Stimulated activated naive CD4-positive, alpha-beta T cell treated with Interleukin-2 at 50 U/mL for 16 hours (primary cell): Measurements from ENCODE around the gene FNDC7.
"Not testable (repeated sequence)": the region's sequence is repeated elsewhere in the genome, so short reads cannot be mapped to it uniquely, and the experiment has no call there.

Experiments
- DNase-seq: peaks from one replicate; lab custom pipeline; 2025; lab: John Stamatoyannopoulos, UW

Gene FNDC7

GRCh38 chr1:108712606-108713150 lies at the start of gene FNDC7:
FNDC7 (plus strand) TSS chr1:108712908; CDS start chr1:108712934, 26 bp downstream.
- DNase-seq: no peak

- no peak for DNase-seq
Observed at GRCh38 chr1:108663074-108663473, 49.6 kb upstream of the FNDC7 start.

- DNase-seq: no peak
Observed at GRCh38 chr1:108664481-108664880, 48.2 kb upstream of the FNDC7 start.

- no peak for DNase-seq
Observed at GRCh38 chr1:108665067-108665466, 47.6 kb upstream of the FNDC7 start.

- DNase-seq: no peak
Observed at GRCh38 chr1:108665771-108666170, 46.9 kb upstream of the FNDC7 start.

- not testable (repeated sequence) for DNase-seq
Observed at GRCh38 chr1:108667422-108667821, 45.3 kb upstream of the FNDC7 start.

GRCh38 chr1:108668777-108669176 lies 43.9 kb upstream of the FNDC7 start:
- DNase-seq: no peak

GRCh38 chr1:108669679-108670078 lies 43.0 kb upstream of the FNDC7 start:
- no peak for DNase-seq

- DNase-seq: no peak
Observed at GRCh38 chr1:108670131-108670773, 42.5 kb upstream of the FNDC7 start.

GRCh38 chr1:108671143-108671542 lies 41.6 kb upstream of the FNDC7 start:
- no peak for DNase-seq

GRCh38 chr1:108678706-108679105 lies 34.0 kb upstream of the FNDC7 start:
- DNase-seq: no peak

- DNase-seq: no peak
Observed at GRCh38 chr1:108679586-108680213, 33.0 kb upstream of the FNDC7 start.

GRCh38 chr1:108681701-108682100 lies 31.0 kb upstream of the FNDC7 start:
- not testable (repeated sequence) for DNase-seq

GRCh38 chr1:108685529-108685928 lies 27.2 kb upstream of the FNDC7 start:
- DNase-seq: no peak

- DNase-seq: no peak
Observed at GRCh38 chr1:108686614-108687313, 25.9 kb upstream of the FNDC7 start.

- DNase-seq: no peak
Observed at GRCh38 chr1:108691128-108691941, 21.4 kb upstream of the FNDC7 start.

- peak; percentile 93 for DNase-seq
Observed at GRCh38 chr1:108691942-108692723, 20.6 kb upstream of the FNDC7 start, which contains the start of gene PRPF38B. PRPF38B (plus strand) TSS chr1:108692310; CDS start chr1:108692592, 282 bp downstream.

GRCh38 chr1:108692724-108693655 lies 19.7 kb upstream of the FNDC7 start:
- peak; percentile 72 for DNase-seq

- DNase-seq: no peak
Observed at GRCh38 chr1:108695535-108695934, 17.2 kb upstream of the FNDC7 start.
